GM12878 (cell line): ENCODE measurements around the gene NMT1. TPM values are rescaled to one million over a fixed set of nuclear protein-coding genes. Genes with fewer than 3 reads are reported as not detected.

ENCODE experiments used
- BHLHE40 ChIP-seq, 2 experiments: fragments of 450-650 bp in 1 of 2; IDR thresholded peaks; 2 replicates each; pipeline ENCODE4 v1.6.1; 2011 to 2017; ENCODE audit warnings: low read depth in 2 of 2, borderline replicate concordance in 1 of 2, improper control_type of control experiment in 1 of 2, low read length in 1 of 2, mild to moderate bottlenecking in 1 of 2
- EP300 ChIP-seq, 2 experiments: fragments of 150-350 bp in 1 of 2; IDR thresholded peaks; 2 replicates each; pipeline ENCODE4 v1.6.1; 2011 to 2012; ENCODE audit warnings: low read depth in 2 of 2, low read length in 2 of 2, borderline replicate concordance in 1 of 2, improper control_type of control experiment in 1 of 2, inconsistent platforms in 1 of 2; ENCODE audit not compliant: control insufficient read depth in 1 of 2
- ETV6 ChIP-seq, 2 experiments: fragments of 450-650 bp in 1 of 2; IDR thresholded peaks in 1 of 2; conservative IDR thresholded peaks in 1 of 2; 2 replicates each; pipeline ENCODE4 v1.6.1; 2014; ENCODE audit warnings: antibody characterized with exemption in 1 of 2, borderline replicate concordance in 1 of 2, low read depth in 1 of 2, mild to moderate bottlenecking in 1 of 2, moderate library complexity in 1 of 2
- EZH2 ChIP-seq: IDR thresholded peaks from 2 replicates; pipeline ENCODE4 v1.6.1; 2012; ENCODE audit warnings: low read depth, mild to moderate bottlenecking, control low read depth, inconsistent platforms, low read length, borderline replicate concordance; ENCODE audit not compliant: control insufficient read depth
- JUND ChIP-seq: IDR thresholded peaks from 2 replicates; pipeline ENCODE4 v1.6.1; 2012; ENCODE audit warnings: low read depth, mild to moderate bottlenecking, low read length, improper control_type of control experiment, moderate library complexity
- MLLT1 ChIP-seq: fragments of 450-650 bp; IDR thresholded peaks from 2 replicates; pipeline ENCODE4 v1.6.1; 2016; ENCODE audit warnings: mild to moderate bottlenecking
- RAD51 ChIP-seq: fragments of 450-650 bp; IDR thresholded peaks from 2 replicates; pipeline ENCODE4 v1.6.1; 2016; ENCODE audit warnings: moderate library complexity, mild to moderate bottlenecking, inconsistent platforms
- SMC3 ChIP-seq: IDR thresholded peaks from 2 replicates; pipeline ENCODE4 v1.6.1; 2011; ENCODE audit warnings: low read length, improper control_type of control experiment, borderline replicate concordance
- TCF7 ChIP-seq: IDR thresholded peaks from 2 replicates; pipeline ENCODE4 v1.6.1; 2014; ENCODE audit warnings: antibody characterized with exemption, borderline replicate concordance
- USF2 ChIP-seq: IDR thresholded peaks from 2 replicates; pipeline ENCODE4 v1.6.1; 2011; ENCODE audit warnings: low read depth, low read length, improper control_type of control experiment, borderline replicate concordance
- ZNF217 ChIP-seq: fragments of 450-650 bp; IDR thresholded peaks from 2 replicates; pipeline ENCODE4 v1.6.1; 2017; ENCODE audit warnings: antibody characterized with exemption, mild to moderate bottlenecking
- polyA plus RNA-seq, 11 experiments: library from polyadenylated mRNA; depleted of rRNA in 4 of 11; unstranded in 6 of 11; stranded (reverse) in 5 of 11; fragments of >200 nt; fragmentation: Nextera tagmentation in 4 of 11; fragmentation: Illumina TruSeq in 1 of 11; extraction: Ambion mirVana in 4 of 11; extraction: Trizol in 1 of 11; gene quantifications; 1 replicate in 1 of 11; 2 replicates in 10 of 11; pipeline versions ENCODE4 v1.2.1 to v1.2.3, GENCODE V29; 2011 to 2016; ENCODE audit warnings: inconsistent platforms in 2 of 11, missing spikeins in 2 of 11, low read depth in 1 of 11
- total RNA-seq, 4 experiments: library from RNA; depleted of rRNA in 3 of 4; stranded (reverse); fragments of >200 nt in 3 of 4; fragmentation: Illumina TruSeq in 1 of 4; extraction: Trizol in 1 of 4; gene quantifications; 2 replicates each; pipeline versions ENCODE4 v1.2.1 to v1.2.3, GENCODE V29; 2013 to 2021

NMT1 gene
- total and polyA plus RNA-seq, 10 of the 15 experiments (the other 5 are each of a cell fraction or from before 2014, with no cell fraction given) = 96.7 to 395 (median 222) TPM

- TF ChIP-seq RAD51 = no peak
- no peak for TF ChIP-seq ETV6 (conservative IDR thresholded peaks at IDR 0.05 in 1 of 2, IDR thresholded peaks at IDR 0.05 in 1 of 2; ENCODE audit: borderline replicate concordance in 1 of 2, low read depth in 1 of 2)
- TF ChIP-seq EZH2 = no peak
- no peak for TF ChIP-seq MLLT1
- TF ChIP-seq USF2 = no peak
- TF ChIP-seq ZNF217 = no peak
- no peak for TF ChIP-seq TCF7
- TF ChIP-seq JUND = no peak
- TF ChIP-seq BHLHE40 (IDR thresholded peaks at IDR 0.05; ENCODE audit: borderline replicate concordance in 1 of 2, low read depth in 2 of 2, low read length in 1 of 2) = no peak
- TF ChIP-seq EP300 (IDR thresholded peaks at IDR 0.05; ENCODE audit: borderline replicate concordance in 1 of 2, control insufficient read depth in 1 of 2, low read depth in 2 of 2, low read length in 2 of 2) = no peak
- TF ChIP-seq SMC3 = no peak
- TF ChIP-seq, all 136 proteins: peak for 0
Observed at GRCh38 chr17:45118691-45119090, 57.6 kb downstream of the NMT1 start (continued).
